ENCODE data around the gene FCMR.

FCMR gene

GRCh38 chr1:206912445-206913095 lies 9.2 kb downstream of the FCMR start:
- peak; percentile 74 for TF ChIP-seq CTCF (IDR thresholded peaks at IDR 0.05; ENCODE audit: low read depth, low read length)
- DNase-seq (ENCODE audit: extremely low read depth, low read depth), result no peak

- peak; percentile 72 for TF ChIP-seq CTCF (IDR thresholded peaks at IDR 0.05; ENCODE audit: low read depth, low read length)
- DNase-seq (ENCODE audit: extremely low read depth, low read depth), result no peak
These were observed 10.6 kb downstream of the FCMR start for GRCh38 chr1:206911064-206911663.

- TF ChIP-seq CTCF (IDR thresholded peaks at IDR 0.05; ENCODE audit: low read depth, low read length), result no peak
- no peak for DNase-seq (ENCODE audit: extremely low read depth, low read depth)
These were observed 11.8 kb downstream of the FCMR start for GRCh38 chr1:206909883-206910318.

GRCh38 chr1:206909161-206909882 lies 12.4 kb downstream of the FCMR start:
- no peak for DNase-seq (ENCODE audit: extremely low read depth, low read depth)
- no peak for TF ChIP-seq CTCF (IDR thresholded peaks at IDR 0.05; ENCODE audit: low read depth, low read length)

DNA sequence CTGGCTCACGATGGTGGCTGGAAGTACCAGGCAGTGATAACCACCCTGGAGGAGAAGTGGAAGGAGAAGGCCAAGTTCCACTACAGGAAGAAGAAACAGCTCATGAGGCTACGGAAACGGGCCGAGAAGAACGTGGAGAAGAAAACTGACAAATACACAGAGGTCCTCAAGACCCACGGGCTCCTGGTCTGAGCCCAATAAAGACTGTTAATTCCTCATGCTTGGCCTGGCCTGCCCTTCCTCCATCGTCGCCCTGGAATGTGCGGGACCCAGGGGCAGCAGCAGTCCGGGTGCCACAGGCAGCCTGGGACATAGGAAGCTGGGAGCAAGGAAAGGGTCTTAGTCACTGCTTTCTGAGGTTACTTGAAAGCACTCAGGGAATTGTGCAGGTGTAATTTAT lies 13.7 kb downstream of the FCMR start:
- DNase-seq (ENCODE audit: extremely low read depth, low read depth), result no peak
- no peak for TF ChIP-seq CTCF (IDR thresholded peaks at IDR 0.05; ENCODE audit: low read depth, low read length)

GRCh38 chr1:206907304-206907991 lies 14.3 kb downstream of the FCMR start:
- DNase-seq (ENCODE audit: extremely low read depth, low read depth), result no peak
- TF ChIP-seq CTCF (IDR thresholded peaks at IDR 0.05; ENCODE audit: low read depth, low read length), result no peak

Data from AG09319 (cell line).